ENCODE data around the gene NAA50. TPM values are rescaled to one million over a fixed set of nuclear protein-coding genes. Genes with fewer than 3 reads are reported as not detected.

Gene NAA50
- total RNA-seq, 1 donor from 2014 or later = 110 TPM

- no peak for DNase-seq (ENCODE audit: low spot score, unreplicated experiment)
- Mint-ChIP-seq H3K36me3 (ENCODE audit: insufficient read depth) (peaks cover 24% of the 10 kb centered on the region), H3K27ac (no peak overlapping the region), H3K4me3 (ENCODE audit: low read depth) (no peak overlapping the region), H3K9me3 (ENCODE audit: low read depth) (peaks cover 15% of the 10 kb centered on the region), H3K27me3 (no peaks in the 10 kb centered on the region), H3K4me1 (ENCODE audit: low read depth) (peaks cover 8% of the 10 kb centered on the region)
- no peak for TF ChIP-seq CTCF (IDR thresholded peaks at IDR 0.05; ENCODE audit: unreplicated experiment)
Measured at GRCh38 chr3:113678773-113679172, 67.3 kb downstream of the NAA50 start.

GRCh38 chr3:113677737-113678136 lies 68.3 kb downstream of the NAA50 start:
- Mint-ChIP-seq H3K36me3 (ENCODE audit: insufficient read depth) (peaks cover 21% of the 10 kb centered on the region), H3K27me3 (no peaks in the 10 kb centered on the region), H3K4me1 (ENCODE audit: low read depth) (peaks cover 8% of the 10 kb centered on the region), H3K4me3 (ENCODE audit: low read depth) (no peak overlapping the region), H3K27ac (no peak overlapping the region), H3K9me3 (ENCODE audit: low read depth) (peaks cover 11% of the 10 kb centered on the region)
- no peak for TF ChIP-seq CTCF (IDR thresholded peaks at IDR 0.05; ENCODE audit: unreplicated experiment)
- DNase-seq (ENCODE audit: low spot score, unreplicated experiment) = no peak

GRCh38 chr3:113676261-113676660 lies 69.8 kb downstream of the NAA50 start:
- H3K27ac Mint-ChIP-seq = no peak overlapping the region
- H3K4me1 Mint-ChIP-seq (ENCODE audit: low read depth) = peaks cover 8% of the 10 kb centered on the region
- no peak overlapping the region for H3K4me3 Mint-ChIP-seq (ENCODE audit: low read depth)
- DNase-seq (ENCODE audit: low spot score, unreplicated experiment) = no peak
- no peak for TF ChIP-seq CTCF (IDR thresholded peaks at IDR 0.05; ENCODE audit: unreplicated experiment)
- H3K27me3 Mint-ChIP-seq = no peaks in the 10 kb centered on the region
- peaks cover 7% of the 10 kb centered on the region for H3K9me3 Mint-ChIP-seq (ENCODE audit: low read depth)
- H3K36me3 Mint-ChIP-seq (ENCODE audit: insufficient read depth) = peaks cover 22% of the 10 kb centered on the region

GRCh38 chr3:113673593-113673992 lies 72.5 kb downstream of the NAA50 start:
- Mint-ChIP-seq H3K27ac (no peak overlapping the region), H3K9me3 (ENCODE audit: low read depth) (no peaks in the 10 kb centered on the region), H3K36me3 (ENCODE audit: insufficient read depth) (peaks cover 20% of the 10 kb centered on the region), H3K27me3 (no peaks in the 10 kb centered on the region), H3K4me3 (ENCODE audit: low read depth) (no peak overlapping the region), H3K4me1 (ENCODE audit: low read depth) (peaks cover 13% of the 10 kb centered on the region)
- TF ChIP-seq CTCF (IDR thresholded peaks at IDR 0.05; ENCODE audit: unreplicated experiment) = no peak
- no peak for DNase-seq (ENCODE audit: low spot score, unreplicated experiment)

- H3K9me3 Mint-ChIP-seq (ENCODE audit: low read depth) = no peaks in the 10 kb centered on the region
- no peak overlapping the region for H3K4me3 Mint-ChIP-seq (ENCODE audit: low read depth)
- no peaks in the 10 kb centered on the region for H3K27me3 Mint-ChIP-seq
- no peak for DNase-seq (ENCODE audit: low spot score, unreplicated experiment)
- H3K27ac Mint-ChIP-seq = peak overlapping the region; percentile 82
- H3K4me1 Mint-ChIP-seq (ENCODE audit: low read depth) = peaks cover 41% of the 10 kb centered on the region
- H3K36me3 Mint-ChIP-seq (ENCODE audit: insufficient read depth) = peaks cover 18% of the 10 kb centered on the region
- TF ChIP-seq CTCF (IDR thresholded peaks at IDR 0.05; ENCODE audit: unreplicated experiment) = no peak
Measured at GRCh38 chr3:113668015-113668414, 78.0 kb downstream of the NAA50 start.

Other genes starting within 250 kb of the NAA50 start
- gene SPICE1, start 231.1 kb downstream of the NAA50 start, total RNA-seq = 32.9 and 33.2 TPM in 2 replicates
- 0.18 TPM in 1 of 2 replicates, not detected in the other for gene SIDT1, start 213.7 kb downstream of the NAA50 start, total RNA-seq
- 20.8 and 22.3 TPM in 2 replicates for gene USF3, start 49.6 kb downstream of the NAA50 start, total RNA-seq
- gene ATP6V1A, start 786 bp upstream of the NAA50 start, total RNA-seq = 70.1 and 71.0 TPM in 2 replicates
- 1.7 and 2.4 TPM in 2 replicates for gene GRAMD1C, start 92.5 kb upstream of the NAA50 start, total RNA-seq
- 15.4 and 16.5 TPM in 2 replicates for gene ZDHHC23, start 201.8 kb upstream of the NAA50 start, total RNA-seq